OCI-LY1 (cell line): ENCODE results near the gene YEATS2.

ENCODE experiments used
- H2AFZ ChIP-seq: fragments of 200-600 bp; sonication (generic), shearing (Covaris generic); 2 replicates; pipeline ENCODE4 v1.6.0; 2014; ENCODE audit warnings: antibody characterized with exemption, mild to moderate bottlenecking, low read length
- H3F3A ChIP-seq: fragments of 200-600 bp; sonication (generic), shearing (Covaris generic); 2 replicates; pipeline ENCODE4 v1.6.0; 2014; ENCODE audit warnings: mild to moderate bottlenecking, antibody characterized with exemption, low read length, moderate library complexity; ENCODE audit not compliant: insufficient read depth
- H3K27ac ChIP-seq: fragments of 200-600 bp; sonication (generic); 2 replicates; pipeline ENCODE4 v1.5.1; 2014; ENCODE audit warnings: low read length, mixed run types, mild to moderate bottlenecking, low read depth; ENCODE audit not compliant: poor library complexity, severe bottlenecking
- H3K27me3 ChIP-seq: fragments of 200-600 bp; sonication (generic); 2 replicates; pipeline ENCODE4 v1.6.0; 2014; ENCODE audit warnings: antibody characterized with exemption, mild to moderate bottlenecking, low read length, moderate library complexity; ENCODE audit not compliant: insufficient read depth
- H3K36me3 ChIP-seq: fragments of 200-600 bp; sonication (generic); 2 replicates; pipeline ENCODE4 v1.6.1; 2014; ENCODE audit warnings: mild to moderate bottlenecking, antibody characterized with exemption, low read length, moderate library complexity, mixed read lengths; ENCODE audit not compliant: insufficient read depth
- H3K4me1 ChIP-seq: fragments of 200-600 bp; sonication (generic); 2 replicates; pipeline ENCODE4 v1.5.1; 2014; ENCODE audit warnings: mild to moderate bottlenecking, low read length, moderate library complexity; ENCODE audit not compliant: insufficient read depth, severe bottlenecking
- H3K4me2 ChIP-seq: fragments of 200-600 bp; sonication (generic), shearing (Covaris generic); 2 replicates; pipeline ENCODE4 v1.6.1; 2014; ENCODE audit warnings: low read length
- H3K4me3 ChIP-seq: fragments of 200-600 bp; sonication (generic); 2 replicates; pipeline ENCODE4 v1.5.1; 2014; ENCODE audit warnings: low read length, low read depth, mild to moderate bottlenecking, mixed read lengths; ENCODE audit not compliant: poor library complexity, severe bottlenecking
- H3K79me2 ChIP-seq: fragments of 200-600 bp; shearing (Covaris generic); 2 replicates; pipeline ENCODE4 v1.6.1; 2016; ENCODE audit warnings: mixed run types, low read length, mixed read lengths; ENCODE audit not compliant: insufficient read depth
- H3K9ac ChIP-seq: fragments of 200-600 bp; sonication (generic), shearing (Covaris generic); 2 replicates; pipeline ENCODE4 v1.6.1; 2014; ENCODE audit warnings: mild to moderate bottlenecking, low read length, mixed read lengths
- H3K9me2 ChIP-seq: fragments of 200-600 bp; sonication (generic), shearing (Covaris generic); 2 replicates; pipeline ENCODE4 v1.6.1; 2014; ENCODE audit warnings: low read depth, mild to moderate bottlenecking, low read length, mixed read lengths
- H3K9me3 ChIP-seq: fragments of 200-600 bp; shearing (Covaris generic); 2 replicates; pipeline ENCODE4 v1.6.1; 2014; ENCODE audit warnings: low read length, mixed read lengths
- H4K20me1 ChIP-seq: fragments of 200-600 bp; sonication (generic), shearing (Covaris generic); 2 replicates; pipeline ENCODE4 v1.6.0; 2016; ENCODE audit warnings: mild to moderate bottlenecking, low read length; ENCODE audit not compliant: insufficient read depth
- EZH2 ChIP-seq: fragments of 200-600 bp; sonication (generic), shearing (Covaris generic); IDR thresholded peaks from 2 replicates; pipeline ENCODE4 v1.8.0; 2017; ENCODE audit warnings: borderline replicate concordance, mixed run types, mild to moderate bottlenecking, antibody characterized with exemption, low read length, moderate library complexity, mixed read lengths
- TF ChIP-seq, protein P1 (sequence below): fragments of 200-600 bp; sonication (generic), shearing (Covaris generic); IDR thresholded peaks from 2 replicates; pipeline ENCODE4 v1.5.1; 2017; ENCODE audit warnings: mild to moderate bottlenecking, antibody characterized with exemption, low read length, moderate library complexity, mixed read lengths

The YEATS2 gene

GRCh38 chr3:183818041-183818620 is 120.5 kb downstream of the YEATS2 start:
- H3K4me3 ChIP-seq: no peak overlapping the region
- peaks cover 5% of the 10 kb centered on the region for H3F3A ChIP-seq
- no peaks in the 10 kb centered on the region for H3K9me2 ChIP-seq
- H3K36me3 ChIP-seq: peaks cover 15% of the 10 kb centered on the region
- no peak overlapping the region for H3K27ac ChIP-seq
- H4K20me1 ChIP-seq: no peaks in the 10 kb centered on the region
- H3K4me1 ChIP-seq: peaks cover 22% of the 10 kb centered on the region
- H2AFZ ChIP-seq: no peak overlapping the region
- H3K9me3 ChIP-seq: no peaks in the 10 kb centered on the region
- H3K9ac ChIP-seq: no peak overlapping the region
- no peaks in the 10 kb centered on the region for H3K79me2 ChIP-seq
- TF ChIP-seq, protein P1, sequence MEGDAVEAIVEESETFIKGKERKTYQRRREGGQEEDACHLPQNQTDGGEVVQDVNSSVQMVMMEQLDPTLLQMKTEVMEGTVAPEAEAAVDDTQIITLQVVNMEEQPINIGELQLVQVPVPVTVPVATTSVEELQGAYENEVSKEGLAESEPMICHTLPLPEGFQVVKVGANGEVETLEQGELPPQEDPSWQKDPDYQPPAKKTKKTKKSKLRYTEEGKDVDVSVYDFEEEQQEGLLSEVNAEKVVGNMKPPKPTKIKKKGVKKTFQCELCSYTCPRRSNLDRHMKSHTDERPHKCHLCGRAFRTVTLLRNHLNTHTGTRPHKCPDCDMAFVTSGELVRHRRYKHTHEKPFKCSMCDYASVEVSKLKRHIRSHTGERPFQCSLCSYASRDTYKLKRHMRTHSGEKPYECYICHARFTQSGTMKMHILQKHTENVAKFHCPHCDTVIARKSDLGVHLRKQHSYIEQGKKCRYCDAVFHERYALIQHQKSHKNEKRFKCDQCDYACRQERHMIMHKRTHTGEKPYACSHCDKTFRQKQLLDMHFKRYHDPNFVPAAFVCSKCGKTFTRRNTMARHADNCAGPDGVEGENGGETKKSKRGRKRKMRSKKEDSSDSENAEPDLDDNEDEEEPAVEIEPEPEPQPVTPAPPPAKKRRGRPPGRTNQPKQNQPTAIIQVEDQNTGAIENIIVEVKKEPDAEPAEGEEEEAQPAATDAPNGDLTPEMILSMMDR: no peak
- no peak for TF ChIP-seq EZH2
- H3K4me2 ChIP-seq: no peak overlapping the region
- no peaks in the 10 kb centered on the region for H3K27me3 ChIP-seq

- Histone ChIP-seq H3K79me2 (no peaks in the 10 kb centered on the region), H3K27me3 (no peaks in the 10 kb centered on the region), H3K9me3 (no peaks in the 10 kb centered on the region), H3K9ac (no peak overlapping the region), H3K9me2 (no peaks in the 10 kb centered on the region), H3K4me2 (no peak overlapping the region), H3K4me1 (peaks cover 24% of the 10 kb centered on the region), H3K27ac (no peak overlapping the region), H3F3A (peaks cover 5% of the 10 kb centered on the region), H2AFZ (no peak overlapping the region), H4K20me1 (no peaks in the 10 kb centered on the region), H3K4me3 (no peak overlapping the region), H3K36me3 (peaks cover 11% of the 10 kb centered on the region; the same call in 1 of the 2 replicates)
- TF ChIP-seq, protein P1: no peak
- no peak for TF ChIP-seq EZH2
Observed at GRCh38 chr3:183818706-183819624, 121.4 kb downstream of the YEATS2 start.

DNA sequence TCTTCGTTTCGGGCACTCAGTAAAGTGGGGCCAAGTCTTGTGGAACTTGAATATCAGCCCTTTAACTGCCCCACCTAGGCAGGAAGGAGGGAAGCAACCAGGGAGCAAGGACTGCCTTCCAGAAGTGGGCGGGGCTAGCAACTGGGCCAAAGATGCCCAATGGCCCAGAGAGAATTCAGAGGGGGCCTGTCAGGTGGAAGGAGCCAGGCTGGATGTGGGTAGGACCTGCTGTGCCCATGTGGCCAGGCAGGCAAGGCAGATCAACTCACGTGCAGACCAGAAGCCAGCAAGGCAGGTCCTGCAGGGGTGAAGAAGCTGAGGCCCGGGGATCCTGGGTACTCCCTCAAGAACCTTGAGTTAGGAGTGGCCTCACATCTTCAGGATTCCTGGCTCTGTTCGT is 122.2 kb downstream of the YEATS2 start:
- H2AFZ ChIP-seq: no peak overlapping the region
- no peaks in the 10 kb centered on the region for H3K9me2 ChIP-seq
- H3K4me3 ChIP-seq: no peak overlapping the region
- H3K4me2 ChIP-seq: no peak overlapping the region
- H3K9me3 ChIP-seq: no peaks in the 10 kb centered on the region
- H3K27ac ChIP-seq: no peak overlapping the region
- H3K79me2 ChIP-seq: no peaks in the 10 kb centered on the region
- H3K9ac ChIP-seq: no peak overlapping the region
- H3K36me3 ChIP-seq: peaks cover 7% of the 10 kb centered on the region; the same call in 1 of the 2 replicates
- no peak for TF ChIP-seq EZH2
- TF ChIP-seq, protein P1: no peak
- no peaks in the 10 kb centered on the region; the same call in 1 of the 2 replicates for H3F3A ChIP-seq
- H3K27me3 ChIP-seq: no peaks in the 10 kb centered on the region
- H4K20me1 ChIP-seq: no peaks in the 10 kb centered on the region
- peaks cover 26% of the 10 kb centered on the region for H3K4me1 ChIP-seq
